Neuron (in vitro differentiated cells): ENCODE results near the gene UST.

Experiments
- H2AFZ ChIP-seq: one replicate; pipeline ENCODE4 v1.6.1; 2013; ENCODE audit warnings: low read depth, mild to moderate bottlenecking, inconsistent platforms, low read length, moderate library complexity
- H3K27me3 ChIP-seq: one replicate; pipeline ENCODE4 v1.6.1; 2013; ENCODE audit warnings: low read length; ENCODE audit not compliant: insufficient read depth
- H3K36me3 ChIP-seq: one replicate; pipeline ENCODE4 v1.6.1; 2013; ENCODE audit warnings: low read length; ENCODE audit not compliant: insufficient read depth
- H3K4me1 ChIP-seq: one replicate; pipeline ENCODE4 v1.6.1; 2013; ENCODE audit warnings: low read length; ENCODE audit not compliant: insufficient read depth
- H3K4me3 ChIP-seq: 2 replicates; pipeline ENCODE4 v1.5.1; 2013; ENCODE audit warnings: mild to moderate bottlenecking, low read length, moderate library complexity
- H3K9me3 ChIP-seq: one replicate; pipeline ENCODE4 v1.6.1; 2013; ENCODE audit warnings: low read length

Gene UST

GRCh38 chr6:149013586-149014344 is 266.9 kb downstream of the UST start:
- H3K9me3 ChIP-seq, result no peaks in the 10 kb centered on the region
- no peak overlapping the region for H3K4me3 ChIP-seq
- no peaks in the 10 kb centered on the region for H3K36me3 ChIP-seq
- H2AFZ ChIP-seq, result no peak overlapping the region
- no peaks in the 10 kb centered on the region for H3K27me3 ChIP-seq
- H3K4me1 ChIP-seq, result no peaks in the 10 kb centered on the region

DNA sequence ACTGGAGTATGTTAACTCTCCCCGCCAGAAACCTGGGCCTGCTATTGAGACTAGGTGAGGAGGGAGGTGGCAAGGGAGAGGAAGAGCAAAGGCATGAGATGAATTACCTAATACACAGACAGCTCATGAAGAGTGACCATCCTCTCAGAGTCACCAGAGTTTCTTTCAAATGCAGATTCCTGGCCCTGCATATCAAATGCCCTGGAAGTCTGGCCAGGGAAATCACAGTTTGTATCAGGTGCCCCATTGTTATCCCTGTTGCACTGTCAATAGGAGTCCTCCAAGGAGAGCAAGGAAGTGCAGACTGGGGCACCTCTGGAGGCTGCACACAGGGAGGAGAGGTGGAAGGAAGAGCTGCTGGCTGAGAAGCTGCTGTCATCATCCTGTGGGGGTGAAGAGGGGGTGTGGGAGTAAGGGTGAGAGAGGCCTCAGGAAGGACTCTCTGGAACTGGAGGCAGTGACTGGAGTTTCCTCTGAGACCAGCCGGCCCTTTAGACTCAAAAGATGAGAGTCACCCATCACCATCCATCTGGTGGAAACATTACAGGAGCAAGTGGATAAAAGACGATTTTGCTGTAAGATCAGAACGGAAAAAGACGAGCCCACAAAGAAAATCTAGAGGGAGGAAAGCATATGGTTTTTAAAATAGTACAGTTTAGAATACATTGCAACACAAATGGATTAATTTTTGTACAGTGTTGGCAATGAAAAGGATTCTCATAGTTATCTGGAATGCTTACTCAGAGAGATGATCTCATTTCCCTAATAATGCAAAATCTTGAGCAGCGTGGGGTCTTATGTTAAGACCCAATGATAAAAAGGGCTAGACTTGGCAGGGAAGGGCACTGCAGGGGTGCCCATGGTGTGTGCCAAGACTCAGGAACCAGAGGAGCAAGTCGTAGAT is 268.1 kb downstream of the UST start:
- H3K4me3 ChIP-seq, result no peak overlapping the region
- H3K4me1 ChIP-seq, result no peaks in the 10 kb centered on the region

DNA sequence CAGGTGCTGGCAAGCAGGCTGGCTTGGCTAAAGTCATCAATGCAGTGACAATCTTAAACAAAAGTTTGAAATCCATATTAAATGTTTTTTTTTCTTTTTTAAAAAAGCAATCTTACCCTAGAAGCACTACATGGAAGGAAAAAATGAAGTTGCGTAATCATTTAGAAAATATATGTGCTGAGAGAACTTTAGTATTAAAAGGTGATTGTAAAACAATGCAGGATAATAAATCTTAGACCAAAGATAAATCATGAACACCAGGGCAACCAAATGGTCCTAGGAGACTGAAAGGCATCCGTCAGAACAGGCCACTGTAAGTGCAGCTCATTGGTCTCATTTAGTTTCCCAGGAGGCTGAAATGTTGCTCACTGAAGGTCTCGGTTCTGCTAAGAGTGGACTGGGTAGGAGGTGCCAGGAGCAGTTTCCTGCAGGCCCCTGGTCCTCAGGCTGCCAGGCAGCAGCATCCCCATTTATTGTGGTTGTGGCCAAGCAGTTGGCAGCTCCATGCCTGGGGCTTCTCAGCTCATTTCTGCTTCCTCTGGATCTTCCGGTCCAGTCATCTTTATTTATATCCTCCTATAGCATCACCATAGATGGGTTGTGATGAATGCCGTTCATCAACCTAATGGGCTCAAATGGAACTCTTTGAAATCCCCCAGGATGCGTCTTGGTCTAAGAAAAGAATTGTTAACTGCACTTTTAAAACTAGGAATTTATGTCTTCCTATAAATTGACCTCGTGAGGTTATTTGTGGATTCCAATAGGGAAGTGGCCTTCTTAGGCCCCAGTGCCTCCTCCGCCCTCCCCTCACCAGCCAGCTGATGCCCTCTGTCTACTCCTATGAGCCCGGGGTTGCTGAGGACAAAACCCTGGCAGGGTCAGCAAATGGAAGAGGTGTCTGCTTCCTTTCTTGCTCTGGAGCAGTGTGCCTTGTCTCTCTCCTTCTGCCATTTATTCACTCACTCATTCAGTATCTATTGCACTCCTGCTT is 269.0 kb downstream of the UST start:
- Histone ChIP-seq H3K27me3 (no peaks in the 10 kb centered on the region), H3K4me3 (no peak overlapping the region), H2AFZ (no peak overlapping the region), H3K36me3 (no peaks in the 10 kb centered on the region), H3K9me3 (no peaks in the 10 kb centered on the region), H3K4me1 (no peaks in the 10 kb centered on the region)

More for the DNA sequence above, 268.1 kb downstream of the UST start:
- H3K27me3 ChIP-seq, result no peaks in the 10 kb centered on the region
- H3K9me3 ChIP-seq, result no peaks in the 10 kb centered on the region
- H2AFZ ChIP-seq, result no peak overlapping the region
- H3K36me3 ChIP-seq, result no peaks in the 10 kb centered on the region

DNA sequence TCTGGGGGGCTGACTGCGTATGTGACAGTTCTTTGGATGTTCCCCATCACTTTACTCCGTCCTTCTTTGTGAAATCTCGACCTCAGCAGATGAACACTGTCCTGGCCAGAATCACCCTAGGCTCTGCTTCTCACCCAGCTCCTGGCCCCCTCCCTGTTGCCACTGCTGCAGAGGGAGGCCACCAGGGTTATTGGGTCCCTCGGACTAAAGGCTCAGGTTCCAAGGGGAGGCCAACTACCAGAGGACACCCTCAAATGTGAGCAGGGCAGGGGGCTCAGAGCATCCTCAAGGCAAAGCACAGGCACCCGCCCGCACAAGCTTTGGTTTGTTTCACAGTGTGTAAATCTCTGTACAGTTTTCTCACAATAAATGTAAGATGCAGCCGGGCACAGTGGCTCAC is 269.9 kb downstream of the UST start:
- Histone ChIP-seq H3K4me1 (no peaks in the 10 kb centered on the region), H3K27me3 (no peaks in the 10 kb centered on the region)

GRCh38 chr6:149020319-149020718 is 273.5 kb downstream of the UST start:
- H3K4me3 ChIP-seq, result no peak overlapping the region
- no peaks in the 10 kb centered on the region for H3K27me3 ChIP-seq
- H3K9me3 ChIP-seq, result peaks cover 2% of the 10 kb centered on the region
- H3K36me3 ChIP-seq, result peaks cover 10% of the 10 kb centered on the region
- no peaks in the 10 kb centered on the region for H3K4me1 ChIP-seq
- H2AFZ ChIP-seq, result no peak overlapping the region

More for the DNA sequence above, 269.9 kb downstream of the UST start:
- Histone ChIP-seq H2AFZ (no peak overlapping the region), H3K36me3 (peaks cover 3% of the 10 kb centered on the region), H3K9me3 (no peaks in the 10 kb centered on the region), H3K4me3 (no peak overlapping the region)

DNA sequence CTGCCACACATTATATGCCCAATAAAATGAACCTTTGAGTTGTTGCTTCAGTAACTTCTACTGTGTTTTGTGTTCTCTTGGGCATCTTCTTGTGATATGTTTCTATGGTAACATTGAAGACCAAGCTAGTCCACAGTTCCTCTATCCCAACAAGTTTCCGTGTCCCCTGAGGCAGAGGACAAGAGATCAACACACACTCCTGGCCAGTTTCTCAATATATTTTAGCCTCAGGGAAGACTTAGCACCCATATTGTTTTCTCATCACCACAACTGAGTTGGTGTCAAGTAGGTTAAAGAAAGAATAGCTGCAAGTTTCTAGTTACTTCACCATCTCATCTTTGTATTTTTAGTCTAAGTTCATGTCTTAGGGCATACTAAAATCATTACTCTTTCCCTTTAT is 277.5 kb downstream of the UST start:
- Histone ChIP-seq H3K9me3 (peaks cover 2% of the 10 kb centered on the region), H3K27me3 (no peaks in the 10 kb centered on the region), H3K4me1 (no peaks in the 10 kb centered on the region), H3K4me3 (no peak overlapping the region), H3K36me3 (peaks cover 10% of the 10 kb centered on the region), H2AFZ (no peak overlapping the region)

GRCh38 chr6:149025061-149025460 is 278.2 kb downstream of the UST start:
- Histone ChIP-seq H3K9me3 (peaks cover 2% of the 10 kb centered on the region), H2AFZ (no peak overlapping the region), H3K4me1 (no peaks in the 10 kb centered on the region), H3K27me3 (no peaks in the 10 kb centered on the region), H3K36me3 (peaks cover 10% of the 10 kb centered on the region), H3K4me3 (no peak overlapping the region)

DNA sequence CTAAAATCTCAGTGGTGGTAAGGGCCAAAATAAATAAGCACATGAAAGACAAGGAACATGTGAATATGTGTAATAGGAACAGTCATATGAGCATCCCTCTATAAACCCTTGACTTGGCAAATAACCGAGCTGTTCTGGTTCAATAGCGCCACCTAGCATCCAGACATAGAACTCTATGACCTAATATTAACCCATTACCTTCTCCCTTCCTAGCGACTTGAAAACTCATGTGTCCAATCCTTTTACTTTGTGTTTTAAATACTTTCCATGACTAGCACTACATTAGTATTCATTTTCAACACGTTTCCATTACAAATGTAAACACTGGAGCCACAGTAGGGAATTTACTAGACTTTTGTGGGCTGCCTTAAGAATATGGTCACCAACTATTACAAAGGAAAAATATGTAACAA is 279.7 kb downstream of the UST start:
- Histone ChIP-seq H2AFZ (no peak overlapping the region), H3K36me3 (peaks cover 9% of the 10 kb centered on the region), H3K4me3 (no peak overlapping the region), H3K4me1 (no peaks in the 10 kb centered on the region), H3K9me3 (peaks cover 2% of the 10 kb centered on the region), H3K27me3 (no peaks in the 10 kb centered on the region)

- H3K4me3 ChIP-seq, result no peak overlapping the region
- no peak overlapping the region for H2AFZ ChIP-seq
- H3K9me3 ChIP-seq, result peaks cover 2% of the 10 kb centered on the region
- H3K36me3 ChIP-seq, result peaks cover 7% of the 10 kb centered on the region
- peaks cover 8% of the 10 kb centered on the region for H3K4me1 ChIP-seq
- H3K27me3 ChIP-seq, result no peaks in the 10 kb centered on the region
These were observed 280.7 kb downstream of the UST start for GRCh38 chr6:149027484-149027883.

- H3K4me3 ChIP-seq, result no peak overlapping the region
- no peak overlapping the region for H2AFZ ChIP-seq
- H3K4me1 ChIP-seq, result peaks cover 22% of the 10 kb centered on the region
- no peaks in the 10 kb centered on the region for H3K36me3 ChIP-seq
- H3K27me3 ChIP-seq, result no peaks in the 10 kb centered on the region
- H3K9me3 ChIP-seq, result no peaks in the 10 kb centered on the region
These were observed 282.1 kb downstream of the UST start for GRCh38 chr6:149028767-149029405.

DNA sequence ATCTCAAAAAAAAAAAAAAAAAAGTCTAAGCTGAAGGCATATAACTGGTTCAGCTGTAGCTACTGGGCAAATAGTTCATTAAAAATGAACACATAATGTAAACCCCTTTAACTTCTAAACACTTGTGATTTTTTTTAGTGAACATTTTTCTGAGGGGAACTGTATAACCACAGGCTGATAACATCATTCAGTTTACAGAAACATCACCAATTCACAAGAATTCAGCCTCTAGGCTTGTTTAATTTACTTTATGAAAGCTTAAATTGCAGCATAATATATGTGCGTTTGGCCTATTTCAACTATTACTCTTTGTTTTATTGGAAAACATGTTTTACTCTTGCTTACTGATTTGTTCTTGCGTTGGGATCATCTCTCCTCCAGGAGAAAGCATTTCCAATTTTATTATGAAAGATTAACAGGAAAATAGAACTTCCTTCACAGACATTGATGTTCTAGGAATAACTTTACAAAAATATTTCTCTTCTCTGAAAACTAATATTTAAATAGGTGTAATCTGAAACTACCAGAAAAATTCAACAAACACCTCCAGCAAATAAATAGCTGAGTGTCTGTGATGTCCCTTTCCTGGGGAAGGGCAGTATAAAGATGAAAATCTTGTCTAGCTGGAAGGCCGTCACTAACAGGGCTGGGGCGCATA is 284.5 kb downstream of the UST start:
- Histone ChIP-seq H3K4me1 (peaks cover 27% of the 10 kb centered on the region), H3K36me3 (no peaks in the 10 kb centered on the region), H3K9me3 (no peaks in the 10 kb centered on the region), H2AFZ (no peak overlapping the region), H3K4me3 (no peak overlapping the region), H3K27me3 (no peaks in the 10 kb centered on the region)
